PC-3 (cell line): Measurements from ENCODE around the gene LRP1B.

Source experiments
- CTCF ChIP-seq: fragments of 300-600 bp; sonication (generic); conservative IDR thresholded peaks from 2 replicates; pipeline ENCODE4 v1.5.1; 2017; ENCODE audit warnings: antibody characterized with exemption, low read depth, mild to moderate bottlenecking, low read length
- EZH2phosphoT487 ChIP-seq: fragments of 300-600 bp; sonication (generic); IDR thresholded peaks from 2 replicates; pipeline ENCODE4 v1.6.1; 2018; ENCODE audit warnings: mild to moderate bottlenecking, antibody characterized with exemption, low read length, borderline replicate concordance

- TF ChIP-seq EZH2phosphoT487 (no peak), CTCF (no peak)
These were observed 406.4 kb downstream of the LRP1B start for GRCh38 chr2:141724426-141724825.
